Osteocyte (in vitro differentiated cells): ENCODE measurements around the gene SOX11. TPM values are rescaled to one million over a fixed set of nuclear protein-coding genes. Genes with fewer than 3 reads are reported as not detected.
A peak's percentile ranks its signal among the peaks of the same experiment; 100 is the strongest.

Experiments used
- DNase-seq: peaks from one replicate; pipeline ENCODE4 v3.0.0; 2021; ENCODE audit warnings: mixed read lengths; ENCODE audit not compliant: unreplicated experiment; ENCODE audit errors: extremely low spot score
- H3K27ac Mint-ChIP-seq: one replicate; pipeline ENCODE4 v1.8.0; 2021; ENCODE audit warnings: mild to moderate bottlenecking, mixed read lengths; ENCODE audit not compliant: unreplicated experiment
- H3K27me3 Mint-ChIP-seq: one replicate; pipeline ENCODE4 v1.8.0; 2021; ENCODE audit warnings: mixed read lengths; ENCODE audit not compliant: unreplicated experiment
- H3K36me3 Mint-ChIP-seq: one replicate; pipeline ENCODE4 v1.8.0; 2021; ENCODE audit warnings: mixed read lengths; ENCODE audit not compliant: unreplicated experiment
- H3K4me1 Mint-ChIP-seq: one replicate; pipeline ENCODE4 v1.8.0; 2021; ENCODE audit warnings: mixed read lengths; ENCODE audit not compliant: unreplicated experiment
- H3K4me3 Mint-ChIP-seq: one replicate; pipeline ENCODE4 v1.8.0; 2021; ENCODE audit warnings: mild to moderate bottlenecking, moderate library complexity, mixed read lengths; ENCODE audit not compliant: unreplicated experiment
- H3K9me3 Mint-ChIP-seq: one replicate; pipeline ENCODE4 v1.8.0; 2021; ENCODE audit warnings: mixed read lengths; ENCODE audit not compliant: unreplicated experiment
- total RNA-seq: library from RNA; stranded (reverse); gene quantifications from 2 replicates; pipeline ENCODE4 v1.2.1, GENCODE V29; 2021
- TF ChIP-seq, protein P1 (sequence below): fragments of 200-600 bp; sonication (generic); IDR thresholded peaks from 2 replicates; pipeline ENCODE4 v1.5.0; 2021; ENCODE audit warnings: antibody characterized with exemption, mild to moderate bottlenecking, moderate library complexity

SOX11 gene
- total RNA-seq, 1 donor from 2014 or later, result 71.7 TPM

DNA sequence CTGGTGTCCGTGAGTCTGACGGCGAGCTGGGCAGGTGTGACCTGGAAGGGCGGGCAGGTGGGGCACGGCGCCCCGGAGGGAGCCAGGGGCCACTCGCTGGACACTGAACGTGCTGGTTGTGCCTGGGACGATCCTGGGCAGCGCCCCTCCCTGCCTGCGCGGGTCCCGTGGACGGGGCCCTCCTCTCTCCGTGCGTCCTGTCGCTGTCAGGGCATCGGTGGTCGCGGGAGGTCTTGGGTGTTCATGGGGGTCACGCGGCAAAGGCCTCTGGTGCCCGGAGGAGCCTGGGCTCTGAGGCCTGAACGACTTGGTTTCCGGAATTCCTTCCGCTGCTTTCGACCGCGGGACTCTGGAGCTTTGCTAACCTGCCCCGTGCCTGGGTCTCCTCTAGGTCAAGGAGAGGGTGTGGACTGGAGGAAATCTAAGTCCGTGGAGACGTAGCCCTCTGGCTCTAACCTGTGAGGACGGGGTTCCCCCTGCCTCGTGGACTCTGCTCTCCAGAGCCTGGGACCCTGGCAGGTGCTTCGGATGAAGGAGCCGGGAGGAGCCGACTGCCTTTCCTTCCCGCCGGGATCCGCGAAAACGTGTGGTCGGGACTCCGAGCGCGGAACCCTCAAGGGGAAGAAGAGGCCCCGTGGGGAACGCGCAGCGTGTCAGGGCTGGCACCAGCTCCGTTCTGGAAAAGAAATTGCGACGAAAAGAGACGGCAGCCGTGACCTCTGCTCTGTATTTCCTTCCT, 14.7 kb downstream of the SOX11 start:
- no peak overlapping the region for H3K27ac Mint-ChIP-seq
- H3K4me1 Mint-ChIP-seq, result peaks cover 9% of the 10 kb centered on the region
- TF ChIP-seq, protein P1, sequence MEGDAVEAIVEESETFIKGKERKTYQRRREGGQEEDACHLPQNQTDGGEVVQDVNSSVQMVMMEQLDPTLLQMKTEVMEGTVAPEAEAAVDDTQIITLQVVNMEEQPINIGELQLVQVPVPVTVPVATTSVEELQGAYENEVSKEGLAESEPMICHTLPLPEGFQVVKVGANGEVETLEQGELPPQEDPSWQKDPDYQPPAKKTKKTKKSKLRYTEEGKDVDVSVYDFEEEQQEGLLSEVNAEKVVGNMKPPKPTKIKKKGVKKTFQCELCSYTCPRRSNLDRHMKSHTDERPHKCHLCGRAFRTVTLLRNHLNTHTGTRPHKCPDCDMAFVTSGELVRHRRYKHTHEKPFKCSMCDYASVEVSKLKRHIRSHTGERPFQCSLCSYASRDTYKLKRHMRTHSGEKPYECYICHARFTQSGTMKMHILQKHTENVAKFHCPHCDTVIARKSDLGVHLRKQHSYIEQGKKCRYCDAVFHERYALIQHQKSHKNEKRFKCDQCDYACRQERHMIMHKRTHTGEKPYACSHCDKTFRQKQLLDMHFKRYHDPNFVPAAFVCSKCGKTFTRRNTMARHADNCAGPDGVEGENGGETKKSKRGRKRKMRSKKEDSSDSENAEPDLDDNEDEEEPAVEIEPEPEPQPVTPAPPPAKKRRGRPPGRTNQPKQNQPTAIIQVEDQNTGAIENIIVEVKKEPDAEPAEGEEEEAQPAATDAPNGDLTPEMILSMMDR, result no peak
- H3K27me3 Mint-ChIP-seq, result peaks cover 21% of the 10 kb centered on the region
- peaks cover 10% of the 10 kb centered on the region for H3K9me3 Mint-ChIP-seq
- no peak overlapping the region for H3K4me3 Mint-ChIP-seq
- no peak for DNase-seq
- H3K36me3 Mint-ChIP-seq, result peaks cover 20% of the 10 kb centered on the region

- Mint-ChIP-seq H3K27me3 (peaks cover 25% of the 10 kb centered on the region), H3K27ac (no peak overlapping the region), H3K4me1 (no peaks in the 10 kb centered on the region), H3K36me3 (no peaks in the 10 kb centered on the region), H3K9me3 (peaks cover 10% of the 10 kb centered on the region), H3K4me3 (no peak overlapping the region)
- TF ChIP-seq, protein P1, result no peak
- no peak for DNase-seq
Observed at GRCh38 chr2:5710615-5711014, 18.4 kb downstream of the SOX11 start.

DNA sequence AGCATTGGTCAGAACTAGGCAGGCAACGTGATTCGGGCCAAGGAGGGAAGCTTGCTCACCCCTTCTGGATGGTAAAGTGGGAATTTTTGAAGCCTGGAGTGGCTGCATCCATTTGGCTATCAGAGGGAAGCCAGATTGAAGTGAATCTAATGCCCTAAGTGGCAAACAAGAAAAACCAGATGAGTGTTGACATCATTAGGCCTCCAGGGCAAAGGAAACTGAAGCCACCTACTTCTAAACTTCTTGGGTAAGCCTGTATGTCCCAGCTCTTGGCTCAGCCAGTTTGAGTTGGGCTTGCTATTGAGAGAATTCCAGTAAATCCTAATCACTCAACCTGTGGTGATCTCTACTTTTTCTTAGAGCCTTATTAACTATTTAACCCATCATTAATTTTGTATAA, 20.9 kb downstream of the SOX11 start:
- Mint-ChIP-seq H3K27me3 (peaks cover 24% of the 10 kb centered on the region), H3K4me1 (no peaks in the 10 kb centered on the region), H3K27ac (no peak overlapping the region), H3K36me3 (no peaks in the 10 kb centered on the region), H3K9me3 (peaks cover 10% of the 10 kb centered on the region), H3K4me3 (no peak overlapping the region)
- DNase-seq, result no peak
- TF ChIP-seq, protein P1, result no peak

DNA sequence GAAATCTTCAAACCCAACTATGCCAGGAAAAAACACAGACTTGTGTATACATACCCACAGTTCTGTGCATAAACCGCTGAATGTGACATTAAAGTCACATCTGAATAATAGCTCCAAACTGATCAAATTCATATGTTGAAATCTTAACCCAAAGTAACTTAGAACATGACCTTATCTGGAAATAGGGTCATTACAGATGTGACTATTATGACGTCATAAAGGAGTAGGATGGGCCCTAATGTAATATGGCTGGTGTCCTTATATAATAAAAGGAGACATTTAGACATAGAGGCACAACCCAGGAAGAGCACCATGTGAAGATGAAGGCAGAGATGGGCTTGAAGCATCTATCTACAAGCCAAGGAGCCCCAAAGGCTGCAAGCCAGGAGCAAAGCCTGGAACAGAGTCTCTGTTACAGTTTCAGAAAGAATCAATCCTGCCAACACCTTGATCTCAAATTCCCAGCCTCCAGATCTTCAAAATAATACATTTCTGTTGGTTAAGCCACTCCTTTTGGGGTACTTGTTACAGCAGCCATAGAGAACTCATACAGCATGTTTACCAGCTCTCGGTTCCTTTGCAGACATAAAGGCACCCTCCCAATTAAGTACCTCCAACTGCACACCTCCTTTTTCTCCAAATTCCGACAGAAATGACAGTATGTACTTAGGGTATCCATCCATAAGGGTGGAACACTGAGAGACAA, 27.6 kb downstream of the SOX11 start:
- TF ChIP-seq, protein P1, result no peak
- no peaks in the 10 kb centered on the region for H3K36me3 Mint-ChIP-seq
- H3K4me1 Mint-ChIP-seq, result peaks cover 7% of the 10 kb centered on the region
- no peak overlapping the region for H3K4me3 Mint-ChIP-seq
- H3K27ac Mint-ChIP-seq, result no peak overlapping the region
- DNase-seq, result no peak
- H3K9me3 Mint-ChIP-seq, result no peaks in the 10 kb centered on the region
- no peaks in the 10 kb centered on the region for H3K27me3 Mint-ChIP-seq

DNA sequence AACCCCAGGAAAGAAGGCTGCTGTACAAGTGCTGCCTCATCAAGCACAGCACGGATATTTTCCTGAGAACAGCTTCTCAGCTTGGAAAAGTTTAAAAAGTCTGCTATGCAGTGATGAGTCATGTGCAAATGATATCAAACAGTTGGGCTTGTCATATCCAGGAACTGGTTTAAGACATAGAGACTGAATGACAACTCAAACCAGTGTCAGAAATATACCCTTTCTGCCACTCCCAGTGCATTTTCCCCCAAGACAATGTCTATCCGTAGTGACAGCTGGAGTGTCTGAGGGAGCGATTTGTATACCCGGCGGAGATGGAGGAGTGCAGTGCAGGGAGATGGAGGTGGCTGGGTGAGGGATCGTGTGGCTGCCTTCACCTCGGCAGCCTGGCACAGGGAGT, 28.2 kb downstream of the SOX11 start:
- H3K9me3 Mint-ChIP-seq, result no peaks in the 10 kb centered on the region
- no peaks in the 10 kb centered on the region for H3K27me3 Mint-ChIP-seq

More for the DNA sequence above, 28.2 kb downstream of the SOX11 start:
- Mint-ChIP-seq H3K4me3 (no peak overlapping the region), H3K36me3 (no peaks in the 10 kb centered on the region), H3K4me1 (peaks cover 7% of the 10 kb centered on the region), H3K27ac (peak overlapping the region; percentile 43)
- TF ChIP-seq, protein P1, result no peak
- no peak for DNase-seq
